Neural cell (in vitro differentiated cells): Measurements from ENCODE around the gene OR14C36.

Source experiments
- EP300 ChIP-seq: fragments of 450-650 bp; conservative IDR thresholded peaks from 2 replicates; pipeline ENCODE4 v1.6.1; 2014; ENCODE audit warnings: antibody characterized with exemption, mild to moderate bottlenecking, moderate library complexity; ENCODE audit not compliant: poor library complexity, severe bottlenecking
- EZH2 ChIP-seq: fragments of 200-600, 300-800 bp; shearing (Covaris generic), sonication (generic); IDR thresholded peaks from 2 replicates; pipeline ENCODE4 v1.6.1; 2014; ENCODE audit warnings: antibody characterized with exemption, low read length, borderline replicate concordance, mild to moderate bottlenecking; ENCODE audit not compliant: insufficient read depth, poor library complexity, severe bottlenecking
- MXI1 ChIP-seq: fragments of 450-650 bp; conservative IDR thresholded peaks from 2 replicates; pipeline ENCODE4 v1.6.1; 2014; ENCODE audit warnings: antibody characterized with exemption, mild to moderate bottlenecking; ENCODE audit not compliant: poor library complexity, severe bottlenecking
- POLR2AphosphoS5 ChIP-seq: IDR thresholded peaks from 2 replicates; pipeline ENCODE4 v1.6.1; 2012
- TAF1 ChIP-seq: IDR thresholded peaks from 2 replicates; pipeline ENCODE4 v1.6.1; 2012; ENCODE audit warnings: low read depth
- TF ChIP-seq, protein P1 (sequence below): fragments of 450-650 bp; IDR thresholded peaks from 2 replicates; pipeline ENCODE4 v1.5.1; 2014; ENCODE audit warnings: antibody characterized with exemption, mild to moderate bottlenecking, moderate library complexity; ENCODE audit not compliant: poor library complexity, severe bottlenecking

DNA sequence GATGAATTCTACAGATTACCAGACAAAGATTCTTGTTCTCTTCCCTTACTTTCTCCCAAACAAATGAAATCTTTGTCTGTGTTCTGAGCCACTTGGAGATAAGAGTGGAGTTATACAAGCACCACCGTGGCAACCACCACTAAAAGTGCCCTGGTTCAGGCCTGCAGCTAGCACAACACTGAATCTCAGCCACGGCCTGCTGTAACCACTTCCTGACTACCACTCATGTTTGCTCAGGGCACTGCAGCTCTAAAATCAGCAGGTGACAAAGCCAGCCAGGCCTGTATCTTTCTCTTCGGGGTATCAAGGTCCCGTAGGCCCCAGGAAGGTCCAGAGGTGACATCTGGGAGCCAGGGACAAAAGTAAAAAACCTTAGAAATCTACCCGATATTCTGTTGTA, 23.8 kb downstream of the OR14C36 start:
- TF ChIP-seq, protein P1, sequence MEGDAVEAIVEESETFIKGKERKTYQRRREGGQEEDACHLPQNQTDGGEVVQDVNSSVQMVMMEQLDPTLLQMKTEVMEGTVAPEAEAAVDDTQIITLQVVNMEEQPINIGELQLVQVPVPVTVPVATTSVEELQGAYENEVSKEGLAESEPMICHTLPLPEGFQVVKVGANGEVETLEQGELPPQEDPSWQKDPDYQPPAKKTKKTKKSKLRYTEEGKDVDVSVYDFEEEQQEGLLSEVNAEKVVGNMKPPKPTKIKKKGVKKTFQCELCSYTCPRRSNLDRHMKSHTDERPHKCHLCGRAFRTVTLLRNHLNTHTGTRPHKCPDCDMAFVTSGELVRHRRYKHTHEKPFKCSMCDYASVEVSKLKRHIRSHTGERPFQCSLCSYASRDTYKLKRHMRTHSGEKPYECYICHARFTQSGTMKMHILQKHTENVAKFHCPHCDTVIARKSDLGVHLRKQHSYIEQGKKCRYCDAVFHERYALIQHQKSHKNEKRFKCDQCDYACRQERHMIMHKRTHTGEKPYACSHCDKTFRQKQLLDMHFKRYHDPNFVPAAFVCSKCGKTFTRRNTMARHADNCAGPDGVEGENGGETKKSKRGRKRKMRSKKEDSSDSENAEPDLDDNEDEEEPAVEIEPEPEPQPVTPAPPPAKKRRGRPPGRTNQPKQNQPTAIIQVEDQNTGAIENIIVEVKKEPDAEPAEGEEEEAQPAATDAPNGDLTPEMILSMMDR = no peak
- TF ChIP-seq TAF1 (no peak), EZH2 (no peak), POLR2AphosphoS5 (no peak), EP300 (no peak), MXI1 (no peak)
